Spinal cord (tissue), 10 donors: Measurements from ENCODE around the gene SIL1. TPM values are rescaled to one million over a fixed set of nuclear protein-coding genes. Genes with fewer than 3 reads are reported as not detected.
A peak's percentile ranks its signal among the peaks of the same experiment; 100 is the strongest.
"Not testable (repeated sequence)": the region's sequence is repeated elsewhere in the genome, so short reads cannot be mapped to it uniquely, and the experiment has no call there.

Source experiments
- DNase-seq, 6 donors: peaks; one replicate each; pipeline versions ENCODE4 v3.0.0 to v3.0.0-alpha.2; 2013 to 2015; ENCODE audit warnings: low spot score in 6 of 6, low read depth in 4 of 6
- H3K27ac ChIP-seq: one replicate; pipeline ENCODE4 v1.5.1; 2013; ENCODE audit warnings: low read depth, low read length, control low read depth
- H3K27me3 ChIP-seq: one replicate; pipeline ENCODE4 v1.6.1; 2013; ENCODE audit warnings: low read length; ENCODE audit not compliant: control insufficient read depth, insufficient read depth
- H3K36me3 ChIP-seq: one replicate; pipeline ENCODE4 v1.6.1; 2013; ENCODE audit warnings: low read length; ENCODE audit not compliant: control insufficient read depth, insufficient read depth
- H3K4me1 ChIP-seq: one replicate; pipeline ENCODE4 v1.6.1; 2013; ENCODE audit warnings: low read length; ENCODE audit not compliant: control insufficient read depth, insufficient read depth
- H3K4me3 ChIP-seq: one replicate; pipeline ENCODE4 v1.5.1; 2013; ENCODE audit warnings: low read depth, low read length, control low read depth
- H3K9me3 ChIP-seq: one replicate; pipeline ENCODE4 v1.6.1; 2013; ENCODE audit warnings: low read length; ENCODE audit not compliant: control insufficient read depth, insufficient read depth
- WGBS: methylation state at CpG from one replicate; pipeline ENCODE4 v1.1.5; 2013; ENCODE audit warnings: missing lambda C conversion rate; ENCODE audit not compliant: insufficient coverage; 5-methylcytosine and 5-hydroxymethylcytosine counted together
- polyA plus RNA-seq, 2 donors: library from polyadenylated mRNA; unstranded; fragments of 120-200 nt; gene quantifications; one replicate each; pipeline ENCODE4 v1.2.1, GENCODE V29; 2013; ENCODE audit not compliant: insufficient read length in 2 of 2
- total RNA-seq, 2 donors: library from RNA; depleted of rRNA in 1 of 2; stranded (reverse); fragments of 120-200 nt in 1 of 2; fragments of >200 nt in 1 of 2; gene quantifications; one replicate each; pipeline versions ENCODE4 v1.2.3 to v1.2.4, GENCODE V29; 2013 to 2014
- donor health status: healthy.

The SIL1 gene
- total and polyA plus RNA-seq, 4 donors = 18.8 to 53.7 (median 30.7) TPM

DNA sequence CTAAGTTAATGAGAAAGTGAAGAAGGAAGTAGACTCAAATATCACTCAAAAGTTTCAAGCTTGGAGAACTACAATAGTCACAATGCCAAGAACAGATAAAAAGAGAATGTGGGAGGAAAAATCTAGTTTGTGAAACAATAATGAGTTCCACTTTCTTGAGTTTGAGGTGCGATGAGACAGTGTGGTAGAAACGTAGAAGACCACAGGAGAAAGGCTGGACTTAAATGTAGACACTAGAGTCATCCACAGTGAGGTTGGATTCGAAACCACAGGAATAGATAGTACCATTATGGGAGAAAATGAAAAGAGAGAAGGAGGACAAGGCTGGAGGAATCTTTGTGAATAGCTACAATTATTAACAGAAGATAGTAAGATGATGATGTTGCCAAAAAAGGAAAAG lies 182.0 kb downstream of the SIL1 start:
- Histone ChIP-seq H3K27ac (no peak overlapping the region), H3K4me1 (no peaks in the 10 kb centered on the region), H3K36me3 (no peaks in the 10 kb centered on the region), H3K9me3 (no peaks in the 10 kb centered on the region), H3K4me3 (no peak overlapping the region), H3K27me3 (no peaks in the 10 kb centered on the region)
- WGBS = 100% methylated on average over 2 of the region's 3 CpGs
- DNase-seq = no peak

- no peak overlapping the region for H3K27ac ChIP-seq
Observed at GRCh38 chr5:139014726-139015125, 183.4 kb downstream of the SIL1 start.

DNA sequence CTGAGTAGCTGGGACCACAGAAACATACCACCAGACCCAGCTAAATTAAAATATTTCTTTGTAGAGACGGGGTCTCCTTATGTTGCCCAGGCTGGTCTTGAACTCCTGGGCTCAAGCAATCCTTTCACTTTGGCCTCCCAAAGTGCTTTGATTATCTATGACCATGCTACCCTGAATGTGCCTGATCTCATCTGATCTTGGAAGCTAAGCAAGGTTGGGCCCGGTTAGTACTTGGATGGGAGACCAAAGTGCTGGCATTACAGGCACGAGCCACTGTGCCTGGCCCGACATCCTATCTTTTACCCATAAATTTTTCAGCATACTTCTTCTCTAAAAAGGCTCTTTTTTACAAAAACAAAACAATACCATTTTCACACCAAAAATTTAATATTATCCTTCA lies 186.0 kb downstream of the SIL1 start:
- 100% methylated on average over 1 of the region's 4 CpGs for WGBS
- no peaks in the 10 kb centered on the region for H3K36me3 ChIP-seq

More at GRCh38 chr5:139014726-139015125, 183.4 kb downstream of the SIL1 start:
- no peaks in the 10 kb centered on the region for H3K36me3 ChIP-seq
- DNase-seq = no peak
- 100% methylated on average over 1 of the region's 4 CpGs for WGBS
- H3K27me3 ChIP-seq = no peaks in the 10 kb centered on the region
- no peaks in the 10 kb centered on the region for H3K9me3 ChIP-seq
- H3K4me3 ChIP-seq = no peak overlapping the region
- no peaks in the 10 kb centered on the region for H3K4me1 ChIP-seq

GRCh38 chr5:139011156-139011555 lies 187.0 kb downstream of the SIL1 start:
- not testable (repeated sequence) for H3K4me3 ChIP-seq, H3K36me3 ChIP-seq, H3K27me3 ChIP-seq, DNase-seq, H3K27ac ChIP-seq, H3K4me1 ChIP-seq, H3K9me3 ChIP-seq
- 50% methylated on average over 4 of the region's 25 CpGs for WGBS

More for the DNA sequence above, 186.0 kb downstream of the SIL1 start:
- Histone ChIP-seq H3K4me3 (no peak overlapping the region), H3K27ac (no peak overlapping the region), H3K4me1 (no peaks in the 10 kb centered on the region), H3K27me3 (no peaks in the 10 kb centered on the region), H3K9me3 (no peaks in the 10 kb centered on the region)
- no peak for DNase-seq

- H3K9me3 ChIP-seq = no peaks in the 10 kb centered on the region
- no peaks in the 10 kb centered on the region for H3K36me3 ChIP-seq
- no peak for DNase-seq
- H3K4me1 ChIP-seq = no peaks in the 10 kb centered on the region
- no CpG with 5 or more reads among the region's 3 CpGs for WGBS
- H3K27ac ChIP-seq = no peak overlapping the region
- H3K27me3 ChIP-seq = no peaks in the 10 kb centered on the region
- no peak overlapping the region for H3K4me3 ChIP-seq
Observed at GRCh38 chr5:139004374-139005307, 193.5 kb downstream of the SIL1 start.

DNA sequence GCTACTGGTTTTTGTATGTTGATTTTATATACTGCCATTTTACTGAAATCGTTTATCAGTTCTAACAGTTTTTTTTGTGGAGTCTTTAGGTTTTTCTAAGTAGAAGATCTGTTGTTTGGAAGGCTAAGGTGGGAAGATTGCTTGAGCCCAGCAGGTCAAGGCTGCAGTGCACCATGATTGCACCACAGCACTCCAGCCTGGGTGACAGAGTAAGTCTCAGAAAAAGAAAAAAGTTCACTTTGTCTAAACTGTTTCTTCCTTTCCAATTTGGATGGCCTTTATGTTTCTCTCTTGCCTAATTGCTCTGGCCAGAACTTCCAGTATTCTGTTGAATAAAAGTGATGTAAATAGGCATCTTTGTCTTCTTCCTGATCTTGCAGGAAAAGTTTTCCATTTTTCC lies 198.5 kb downstream of the SIL1 start:
- no peaks in the 10 kb centered on the region for H3K36me3 ChIP-seq
- no peaks in the 10 kb centered on the region for H3K9me3 ChIP-seq
- no peak overlapping the region for H3K27ac ChIP-seq
- H3K4me3 ChIP-seq = no peak overlapping the region
- DNase-seq = no peak
- H3K4me1 ChIP-seq = no peaks in the 10 kb centered on the region
- H3K27me3 ChIP-seq = no peaks in the 10 kb centered on the region
- WGBS = no CpG with 5 or more reads among the region's 1 CpG

- Histone ChIP-seq H3K4me3 (no peak overlapping the region), H3K27ac (no peak overlapping the region), H3K36me3 (no peaks in the 10 kb centered on the region), H3K9me3 (no peaks in the 10 kb centered on the region), H3K27me3 (no peaks in the 10 kb centered on the region), H3K4me1 (no peaks in the 10 kb centered on the region)
- DNase-seq = no peak
- WGBS = 100% methylated on average over 1 of the region's 1 CpG
Observed at GRCh38 chr5:138998521-138998920, 199.6 kb downstream of the SIL1 start.

DNA sequence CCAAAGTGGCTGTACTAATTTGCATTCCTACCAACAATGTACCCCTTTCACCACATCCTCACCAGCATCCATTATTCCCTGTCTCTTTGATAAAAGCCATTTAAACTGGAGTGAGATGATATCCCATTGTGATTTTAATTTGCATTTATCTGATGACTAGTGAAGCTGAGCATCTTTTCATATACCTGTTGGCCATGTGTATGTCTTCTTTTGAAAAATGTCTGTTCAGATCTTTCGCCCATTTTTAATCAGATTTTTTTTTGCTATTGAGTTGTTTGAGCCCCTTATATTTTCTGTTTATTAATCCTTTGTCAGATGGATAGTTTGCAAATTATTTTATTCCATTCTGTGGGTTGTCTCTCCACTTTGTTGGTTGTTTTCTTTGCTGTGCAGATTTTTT lies 202.0 kb downstream of the SIL1 start:
- no peaks in the 10 kb centered on the region for H3K27me3 ChIP-seq
- H3K36me3 ChIP-seq = no peaks in the 10 kb centered on the region
- no CpG with 5 or more reads among the region's 1 CpG for WGBS
- DNase-seq = no peak
- H3K27ac ChIP-seq = no peak overlapping the region
- H3K9me3 ChIP-seq = no peaks in the 10 kb centered on the region
- H3K4me1 ChIP-seq = peaks cover 4% of the 10 kb centered on the region
- no peak overlapping the region for H3K4me3 ChIP-seq

GRCh38 chr5:138990986-138991590 lies 207.1 kb downstream of the SIL1 start:
- peaks cover 13% of the 10 kb centered on the region for H3K4me1 ChIP-seq
- peak overlapping the region; percentile 57 for H3K27ac ChIP-seq
- no peaks in the 10 kb centered on the region for H3K9me3 ChIP-seq
- no peaks in the 10 kb centered on the region for H3K36me3 ChIP-seq
- 33% methylated on average over 1 of the region's 4 CpGs for WGBS
- DNase-seq = peak in 2 of 6 donors; percentile 42 to 62
- no peaks in the 10 kb centered on the region for H3K27me3 ChIP-seq
- H3K4me3 ChIP-seq = no peak overlapping the region

- H3K4me1 ChIP-seq = peaks cover 13% of the 10 kb centered on the region
- H3K36me3 ChIP-seq = no peaks in the 10 kb centered on the region
- WGBS = 100% methylated on average over 6 of the region's 6 CpGs
- no peaks in the 10 kb centered on the region for H3K9me3 ChIP-seq
- DNase-seq = no peak
- no peak overlapping the region for H3K27ac ChIP-seq
- H3K27me3 ChIP-seq = no peaks in the 10 kb centered on the region
- no peak overlapping the region for H3K4me3 ChIP-seq
Observed at GRCh38 chr5:138989720-138990119, 208.4 kb downstream of the SIL1 start.
